ENCODE results near the gene PPP5C. TPM values are rescaled to one million over a fixed set of nuclear protein-coding genes. Genes with fewer than 3 reads are reported as not detected.
"Not testable (repeated sequence)": the region's sequence is repeated elsewhere in the genome, so short reads cannot be mapped to it uniquely, and the experiment has no call there.

The PPP5C gene
- total and polyA plus RNA-seq, 4 experiments from 2014 or later = 16.3 to 38.5 (median 33.8) TPM

DNA sequence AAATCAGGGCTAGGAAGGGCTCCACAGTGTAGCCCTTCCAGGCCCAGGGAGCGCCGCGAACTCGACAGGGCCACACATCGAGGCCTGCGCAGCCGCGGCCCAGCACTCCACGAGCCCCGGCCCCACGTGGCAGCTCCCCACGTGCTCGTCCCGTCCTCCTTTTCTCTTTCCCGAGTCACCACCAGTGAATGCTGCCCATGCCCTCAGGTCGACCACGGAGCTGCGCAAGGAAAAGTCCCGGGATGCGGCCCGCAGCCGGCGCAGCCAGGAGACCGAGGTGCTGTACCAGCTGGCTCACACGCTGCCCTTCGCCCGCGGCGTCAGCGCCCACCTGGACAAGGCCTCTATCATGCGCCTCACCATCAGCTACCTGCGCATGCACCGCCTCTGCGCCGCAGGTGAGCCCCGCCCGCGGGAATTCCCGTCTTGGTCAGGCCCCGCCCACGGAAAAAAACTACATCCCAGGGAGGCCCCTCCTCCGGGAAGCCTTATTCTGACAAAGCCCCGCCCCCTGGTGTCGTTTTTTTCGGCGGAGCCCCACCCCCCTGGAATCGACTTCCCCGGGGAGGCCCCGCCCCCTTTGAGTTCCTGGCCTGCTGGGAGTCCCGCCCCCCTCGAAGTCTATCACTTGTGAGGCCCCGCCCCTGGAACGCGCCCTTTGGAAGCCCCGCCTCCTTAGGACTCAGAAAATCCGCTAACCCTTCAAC is 43.0 kb upstream of the PPP5C start:
- Mint-ChIP-seq H3K27ac (no peak overlapping the region), H3K4me1 (peaks cover 0 to 3% (median 0%) of the 10 kb centered on the region in 4 donors), H3K36me3 (peaks cover 0 to 5% of the 10 kb centered on the region in 2 donors), H3K9me3 (peaks cover 3 to 20% (median 15%) of the 10 kb centered on the region in 8 donors), H3K4me3 (no peak overlapping the region), H3K27me3 (peaks cover 2 to 4% of the 10 kb centered on the region in 2 donors)
- Histone ChIP-seq H3K4me3 (ENCODE audit: low read length in 2 of 2) (no peak overlapping the region), H3K27me3 (ENCODE audit: insufficient read depth, low read length) (no peaks in the 10 kb centered on the region), H3K9me3 (ENCODE audit: control insufficient read depth in 1 of 2, low read length in 2 of 2) (no peaks in the 10 kb centered on the region), H3K4me1 (ENCODE audit: insufficient read depth, low read length) (no peaks in the 10 kb centered on the region), H3K27ac (ENCODE audit: low read depth, low read length) (no peak overlapping the region), H3K36me3 (ENCODE audit: insufficient read depth, low read length) (no peaks in the 10 kb centered on the region)
- no peak for DNase-seq
- ChIA-PET POLR2A (ENCODE audit: partially characterized antibody) (no interaction called here), CTCF (ENCODE audit: partially characterized antibody) (no interaction called here)
- intact Hi-C loops (cut with micrococcal nuclease) = no loop called here

DNA sequence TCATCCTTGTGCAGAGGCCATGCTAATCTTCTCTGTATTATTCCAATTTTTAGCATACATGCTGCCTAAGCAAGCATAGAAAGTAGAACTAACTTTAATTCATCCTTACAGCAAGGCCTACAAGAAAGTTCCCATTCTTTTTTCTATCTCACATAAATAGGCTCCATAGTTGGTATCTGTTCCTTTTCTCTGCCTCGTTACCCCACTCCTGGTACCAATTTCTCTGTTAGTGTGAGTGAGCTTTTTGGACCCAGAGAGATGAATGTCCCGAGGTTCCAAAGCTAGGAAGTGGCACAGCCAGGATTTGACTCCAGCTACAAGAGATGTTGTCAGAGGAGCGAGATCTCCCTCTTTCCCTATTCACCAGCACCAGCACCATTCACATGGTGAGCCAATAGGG is 40.4 kb upstream of the PPP5C start:
- CTCF ChIA-PET (ENCODE audit: partially characterized antibody) = no interaction called here
- intact Hi-C loops (cut with micrococcal nuclease) = no loop called here
- peaks cover 2% of the 10 kb centered on the region in 2 donors for H3K27me3 Mint-ChIP-seq

DNA sequence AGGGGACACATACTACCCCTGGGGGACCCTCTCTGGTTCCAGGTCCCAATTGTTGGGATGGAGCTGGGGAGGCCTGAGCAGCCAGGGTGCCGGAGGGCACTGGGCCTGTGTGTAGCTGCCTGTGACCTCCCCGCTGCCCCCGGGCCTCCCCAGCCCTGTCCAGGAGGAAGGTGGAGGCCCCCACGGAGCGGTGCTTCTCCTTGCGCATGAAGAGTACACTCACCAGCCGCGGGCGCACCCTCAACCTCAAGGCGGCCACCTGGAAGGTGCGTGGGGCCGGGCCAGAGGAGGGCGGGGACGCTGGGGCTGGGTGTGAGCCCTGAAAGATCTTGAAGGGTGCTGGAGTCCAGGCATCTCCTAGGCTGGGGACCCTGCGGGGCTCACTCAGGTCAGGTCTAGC is 38.4 kb upstream of the PPP5C start:
- Histone ChIP-seq H3K9me3 (ENCODE audit: control insufficient read depth in 1 of 2, low read length in 2 of 2) (no peaks in the 10 kb centered on the region), H3K27ac (ENCODE audit: low read depth, low read length) (no peak overlapping the region), H3K27me3 (ENCODE audit: insufficient read depth, low read length) (no peaks in the 10 kb centered on the region), H3K36me3 (ENCODE audit: insufficient read depth, low read length) (no peaks in the 10 kb centered on the region), H3K4me1 (ENCODE audit: insufficient read depth, low read length) (no peaks in the 10 kb centered on the region), H3K4me3 (ENCODE audit: low read length in 2 of 2) (no peak overlapping the region)
- ChIA-PET CTCF (ENCODE audit: partially characterized antibody) (no interaction called here), POLR2A (ENCODE audit: partially characterized antibody) (no interaction called here)
- intact Hi-C loops (cut with micrococcal nuclease) = no loop called here
- peaks cover 2% of the 10 kb centered on the region in 2 donors for H3K27me3 Mint-ChIP-seq
- H3K36me3 Mint-ChIP-seq = peaks cover 0 to 7% of the 10 kb centered on the region in 2 donors
- peaks cover 3 to 20% (median 15%) of the 10 kb centered on the region in 8 donors for H3K9me3 Mint-ChIP-seq
- no peak overlapping the region for H3K27ac Mint-ChIP-seq
- H3K4me3 Mint-ChIP-seq = no peak overlapping the region
- peaks cover 0 to 3% (median 0%) of the 10 kb centered on the region in 4 donors for H3K4me1 Mint-ChIP-seq
- DNase-seq = no peak

More for the DNA sequence above, 40.4 kb upstream of the PPP5C start:
- H3K27ac Mint-ChIP-seq = no peak overlapping the region
- POLR2A ChIA-PET (ENCODE audit: partially characterized antibody) = no interaction called here
- H3K4me1 Mint-ChIP-seq = peaks cover 0 to 3% (median 0%) of the 10 kb centered on the region in 4 donors
- no peak overlapping the region for H3K27ac ChIP-seq (ENCODE audit: low read depth, low read length)
- H3K4me1 ChIP-seq (ENCODE audit: insufficient read depth, low read length) = no peaks in the 10 kb centered on the region
- peaks cover 0 to 7% of the 10 kb centered on the region in 2 donors for H3K36me3 Mint-ChIP-seq
- no peaks in the 10 kb centered on the region for H3K36me3 ChIP-seq (ENCODE audit: insufficient read depth, low read length)
- no peaks in the 10 kb centered on the region for H3K9me3 ChIP-seq (ENCODE audit: control insufficient read depth in 1 of 2, low read length in 2 of 2)
- peaks cover 3 to 20% (median 15%) of the 10 kb centered on the region in 8 donors for H3K9me3 Mint-ChIP-seq
- H3K4me3 Mint-ChIP-seq = no peak overlapping the region
- DNase-seq = no peak
- no peak overlapping the region for H3K4me3 ChIP-seq (ENCODE audit: low read length in 2 of 2)
- H3K27me3 ChIP-seq (ENCODE audit: insufficient read depth, low read length) = no peaks in the 10 kb centered on the region

DNA sequence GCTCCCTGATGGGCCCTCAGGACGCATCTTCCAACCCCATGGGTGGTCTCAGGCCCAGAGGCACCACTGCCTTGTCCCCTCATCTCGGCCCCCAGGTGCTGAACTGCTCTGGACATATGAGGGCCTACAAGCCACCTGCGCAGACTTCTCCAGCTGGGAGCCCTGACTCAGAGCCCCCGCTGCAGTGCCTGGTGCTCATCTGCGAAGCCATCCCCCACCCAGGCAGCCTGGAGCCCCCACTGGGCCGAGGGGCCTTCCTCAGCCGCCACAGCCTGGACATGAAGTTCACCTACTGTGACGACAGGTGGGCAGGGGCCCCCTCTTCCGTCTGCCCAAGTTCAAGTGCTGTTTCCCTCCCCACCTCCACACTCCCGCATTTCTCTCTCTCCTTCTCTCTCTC is 37.8 kb upstream of the PPP5C start:
- Histone ChIP-seq H3K4me1 (ENCODE audit: insufficient read depth, low read length) (no peaks in the 10 kb centered on the region), H3K27me3 (ENCODE audit: insufficient read depth, low read length) (no peaks in the 10 kb centered on the region), H3K4me3 (ENCODE audit: low read length in 2 of 2) (no peak overlapping the region), H3K27ac (ENCODE audit: low read depth, low read length) (no peak overlapping the region), H3K9me3 (ENCODE audit: control insufficient read depth in 1 of 2, low read length in 2 of 2) (no peaks in the 10 kb centered on the region), H3K36me3 (ENCODE audit: insufficient read depth, low read length) (no peaks in the 10 kb centered on the region)
- no peak overlapping the region for H3K4me3 Mint-ChIP-seq
- ChIA-PET POLR2A (ENCODE audit: partially characterized antibody) (no interaction called here), CTCF (ENCODE audit: partially characterized antibody) (no interaction called here)
- peaks cover 3 to 20% (median 15%) of the 10 kb centered on the region in 8 donors for H3K9me3 Mint-ChIP-seq
- intact Hi-C loops (cut with micrococcal nuclease) = no loop called here
- peaks cover 0 to 7% of the 10 kb centered on the region in 2 donors for H3K36me3 Mint-ChIP-seq
- H3K4me1 Mint-ChIP-seq = peaks cover 0 to 3% (median 0%) of the 10 kb centered on the region in 4 donors
- no peak for DNase-seq
- H3K27ac Mint-ChIP-seq = no peak overlapping the region
- peaks cover 2% of the 10 kb centered on the region in 2 donors for H3K27me3 Mint-ChIP-seq

DNA sequence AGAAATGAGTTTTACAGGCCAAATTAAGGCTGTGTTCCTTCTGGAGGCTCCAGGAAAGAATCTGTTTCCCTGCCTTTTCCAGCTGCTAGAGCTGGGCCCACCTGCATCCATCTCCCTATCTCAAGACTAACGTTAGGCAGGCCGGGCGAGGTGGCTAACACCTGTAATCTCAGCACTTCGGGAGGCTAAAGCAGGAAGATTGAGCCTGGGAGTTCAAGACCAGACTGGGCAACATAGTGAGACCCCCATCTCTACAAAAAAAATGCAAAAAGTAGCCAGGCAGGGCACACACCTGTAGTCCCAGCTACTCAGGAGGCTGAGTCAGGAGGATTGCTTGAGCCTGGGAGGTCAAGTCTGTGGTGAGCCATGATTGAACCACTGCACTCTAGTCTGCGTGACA is 35.4 kb upstream of the PPP5C start:
- peaks cover 0 to 3% of the 10 kb centered on the region in 2 donors for H3K36me3 Mint-ChIP-seq
- no peak overlapping the region for H3K4me3 Mint-ChIP-seq
- peaks cover 0 to 8% (median 7%) of the 10 kb centered on the region in 8 donors for H3K9me3 Mint-ChIP-seq
- intact Hi-C loops (cut with micrococcal nuclease) = no loop called here
- DNase-seq = no peak
- POLR2A ChIA-PET (ENCODE audit: partially characterized antibody) = no interaction called here
- no peak overlapping the region for H3K27ac Mint-ChIP-seq
- peaks cover 0 to 3% (median 0%) of the 10 kb centered on the region in 4 donors for H3K4me1 Mint-ChIP-seq
- CTCF ChIA-PET (ENCODE audit: partially characterized antibody) = no interaction called here
- H3K27me3 Mint-ChIP-seq = peaks cover 0 to 2% of the 10 kb centered on the region in 2 donors
- no peaks in the 10 kb centered on the region for H3K9me3 ChIP-seq (ENCODE audit: control insufficient read depth in 1 of 2, low read length in 2 of 2)
- no peak overlapping the region for H3K27ac ChIP-seq (ENCODE audit: low read depth, low read length)
- no peaks in the 10 kb centered on the region for H3K4me1 ChIP-seq (ENCODE audit: insufficient read depth, low read length)
- no peaks in the 10 kb centered on the region for H3K36me3 ChIP-seq (ENCODE audit: insufficient read depth, low read length)
- H3K4me3 ChIP-seq (ENCODE audit: low read length in 2 of 2) = no peak overlapping the region
- H3K27me3 ChIP-seq (ENCODE audit: insufficient read depth, low read length) = no peaks in the 10 kb centered on the region

DNA sequence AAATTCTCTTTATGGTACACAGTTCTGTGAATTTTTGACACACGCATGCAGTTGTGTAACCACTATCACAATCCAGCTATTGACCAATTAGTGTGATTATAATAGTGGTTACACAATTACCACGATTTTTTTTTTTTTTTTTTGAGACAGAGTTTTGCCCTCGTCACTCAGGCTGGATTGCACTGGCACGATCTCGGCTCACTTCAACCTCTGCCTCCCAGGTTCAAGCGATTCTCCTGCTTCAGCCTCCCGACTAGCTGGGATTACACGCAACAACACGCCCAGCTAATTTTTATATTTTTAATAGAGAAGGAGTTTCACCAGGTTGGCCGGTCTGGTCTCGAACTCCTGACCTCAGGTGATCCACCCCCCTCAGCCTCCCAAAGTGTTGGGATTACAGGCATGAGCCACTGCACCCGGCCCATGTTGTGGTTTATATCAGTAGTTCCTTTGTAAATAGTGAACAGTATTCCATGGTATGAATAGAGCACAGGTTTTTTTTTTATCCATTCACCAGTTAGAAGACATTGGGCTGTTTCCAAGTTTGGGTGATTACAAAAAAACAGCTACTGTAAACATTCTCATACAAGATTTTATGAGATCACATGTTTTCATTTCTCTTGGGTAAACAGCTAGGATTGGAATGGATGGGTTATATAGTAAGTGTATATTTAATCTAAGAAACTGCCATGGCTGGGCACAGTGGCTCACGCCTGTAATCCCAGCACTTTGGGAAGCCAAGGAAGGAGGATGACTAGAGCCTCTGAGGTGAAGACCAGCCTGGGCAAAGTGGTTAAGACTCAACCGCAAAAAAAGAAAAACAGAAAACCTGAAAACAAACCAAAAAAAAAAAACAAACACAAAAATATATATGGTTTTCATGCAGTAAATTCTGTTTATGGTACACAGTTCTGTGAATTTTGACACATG is 33.1 kb upstream of the PPP5C start:
- H3K27me3 Mint-ChIP-seq; H3K36me3 ChIP-seq (ENCODE audit: insufficient read depth, low read length); POLR2A ChIA-PET (ENCODE audit: partially characterized antibody); H3K9me3 Mint-ChIP-seq; H3K4me3 ChIP-seq (ENCODE audit: low read length in 2 of 2); H3K27ac ChIP-seq (ENCODE audit: low read depth, low read length); DNase-seq; H3K36me3 Mint-ChIP-seq; H3K27ac Mint-ChIP-seq; intact Hi-C loops (cut with micrococcal nuclease); H3K4me1 Mint-ChIP-seq; H3K27me3 ChIP-seq (ENCODE audit: insufficient read depth, low read length); H3K9me3 ChIP-seq (ENCODE audit: control insufficient read depth in 1 of 2, low read length in 2 of 2); H3K4me3 Mint-ChIP-seq; H3K4me1 ChIP-seq (ENCODE audit: insufficient read depth, low read length): not testable (repeated sequence)
- CTCF ChIA-PET (ENCODE audit: partially characterized antibody) = interaction anchor here (0.6 kb wide), 1 partner anchor 48 kb away, joined by 3 read pairs; no protein-coding TSS in a partner anchor

DNA sequence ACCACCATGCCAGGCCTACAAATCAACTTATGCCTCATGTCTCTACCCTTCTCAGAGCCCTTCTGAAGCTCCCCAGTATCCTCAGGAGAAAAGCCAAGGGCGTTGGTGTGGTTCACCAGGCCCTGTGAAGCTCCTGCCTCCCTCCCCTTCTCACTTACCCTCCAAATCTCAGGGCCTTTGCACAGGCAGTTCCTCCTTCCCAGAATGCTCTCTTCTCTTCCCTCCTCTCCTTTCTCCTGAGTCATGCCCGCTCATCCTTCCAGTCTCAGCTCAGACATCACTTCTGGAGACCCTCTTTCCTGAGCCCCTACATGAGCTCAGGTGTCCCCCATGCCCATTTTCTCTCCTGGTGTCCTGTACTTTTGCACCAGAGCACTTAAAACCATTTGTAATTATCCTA is 29.5 kb upstream of the PPP5C start:
- H3K4me1 ChIP-seq (ENCODE audit: insufficient read depth, low read length) = no peaks in the 10 kb centered on the region
- no peaks in the 10 kb centered on the region for H3K4me1 Mint-ChIP-seq
- H3K36me3 ChIP-seq (ENCODE audit: insufficient read depth, low read length) = no peaks in the 10 kb centered on the region
- H3K27me3 Mint-ChIP-seq = no peaks in the 10 kb centered on the region
- CTCF ChIA-PET (ENCODE audit: partially characterized antibody) = no interaction called here
- H3K36me3 Mint-ChIP-seq = no peaks in the 10 kb centered on the region
- H3K9me3 Mint-ChIP-seq = no peaks in the 10 kb centered on the region
- no peaks in the 10 kb centered on the region for H3K9me3 ChIP-seq (ENCODE audit: control insufficient read depth in 1 of 2, low read length in 2 of 2)
- no peak overlapping the region for H3K27ac ChIP-seq (ENCODE audit: low read depth, low read length)
- intact Hi-C loops (cut with micrococcal nuclease) = no loop called here
- no peak overlapping the region for H3K4me3 Mint-ChIP-seq
- no peak for DNase-seq
- no peak overlapping the region for H3K27ac Mint-ChIP-seq
- POLR2A ChIA-PET (ENCODE audit: partially characterized antibody) = no interaction called here
- no peak overlapping the region for H3K4me3 ChIP-seq (ENCODE audit: low read length in 2 of 2)
- no peaks in the 10 kb centered on the region for H3K27me3 ChIP-seq (ENCODE audit: insufficient read depth, low read length)
